K562 (cell line): Measurements from ENCODE around the gene OSBPL10.

Source experiments
- FOS ChIP-seq: IDR thresholded peaks from 3 replicates; pipeline ENCODE4 v1.6.1; 2011; ENCODE audit not compliant: insufficient read length; ENCODE audit errors: extremely low read depth
- NRF1 ChIP-seq, 2 experiments: fragments of 450-650 bp; IDR thresholded peaks in 1 of 2; conservative IDR thresholded peaks in 1 of 2; 2 replicates each; pipeline ENCODE4 v1.6.1; 2014; ENCODE audit warnings: mild to moderate bottlenecking in 2 of 2
- TAF1 ChIP-seq: IDR thresholded peaks from 2 replicates; pipeline ENCODE4 v1.6.1; 2011; ENCODE audit warnings: mild to moderate bottlenecking, low read length, moderate library complexity; ENCODE audit not compliant: insufficient read depth, control insufficient read depth, severe bottlenecking; ENCODE audit errors: extremely low read depth

DNA sequence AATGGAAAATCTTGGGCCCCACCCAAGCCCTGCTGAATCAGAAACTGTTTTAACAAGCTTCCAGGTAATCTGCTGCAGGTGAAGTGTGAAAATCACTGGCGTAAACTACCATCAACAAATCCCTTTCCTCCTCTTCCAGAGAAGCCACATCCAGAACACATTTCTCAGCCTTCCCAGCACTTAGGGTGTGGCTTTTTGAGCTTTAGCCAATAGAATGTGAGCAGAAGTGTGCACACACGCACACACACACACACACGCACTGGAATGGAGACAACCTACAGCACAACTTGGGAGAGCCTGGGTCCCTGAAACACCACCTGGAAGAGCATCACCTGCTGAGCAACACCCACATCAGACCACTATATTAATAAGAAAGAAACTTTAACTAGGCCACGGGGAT lies 98.6 kb downstream of the OSBPL10 start:
- TF ChIP-seq TAF1 (no peak), FOS (no peak), NRF1 (conservative IDR thresholded peaks at IDR 0.05 in 1 of 2, IDR thresholded peaks at IDR 0.05 in 1 of 2) (no peak)
